Muscle layer of colon (tissue), 2 donors: ENCODE data around the gene SERINC5.
"Not testable (repeated sequence)": the region's sequence is repeated elsewhere in the genome, so short reads cannot be mapped to it uniquely, and the experiment has no call there.

Source experiments
- H3K27ac ChIP-seq: one replicate; pipeline ENCODE4 v1.7.0; 2013; ENCODE audit warnings: low read depth, mild to moderate bottlenecking, low read length, moderate library complexity
- H3K27me3 ChIP-seq, 2 donors: one replicate each; pipeline ENCODE4 v1.7.0; 2013; ENCODE audit warnings: low read length in 2 of 2, mild to moderate bottlenecking in 2 of 2; ENCODE audit not compliant: insufficient read depth in 2 of 2, control insufficient read depth in 1 of 2
- H3K36me3 ChIP-seq: one replicate; pipeline ENCODE4 v1.7.0; 2013; ENCODE audit warnings: mild to moderate bottlenecking, low read length; ENCODE audit not compliant: insufficient read depth
- H3K4me1 ChIP-seq: one replicate; pipeline ENCODE4 v1.7.0; 2013; ENCODE audit warnings: mild to moderate bottlenecking, low read length; ENCODE audit not compliant: insufficient read depth
- H3K4me3 ChIP-seq, 2 donors: one replicate each; pipeline ENCODE4 v1.7.0; 2013; ENCODE audit warnings: low read length in 2 of 2, low read depth in 1 of 2, mild to moderate bottlenecking in 1 of 2, moderate library complexity in 1 of 2
- H3K9ac ChIP-seq: one replicate; pipeline ENCODE4 v1.7.0; 2013; ENCODE audit warnings: low read length
- H3K9me3 ChIP-seq: one replicate; pipeline ENCODE4 v1.7.0; 2013; ENCODE audit warnings: mild to moderate bottlenecking, low read length
- donor health status: abdominal sarcoma.
- donor health status: Adenocarcinoma of cecum.

SERINC5 gene

GRCh38 chr5:80159133-80159815 lies 96.6 kb downstream of the SERINC5 start:
- no peak overlapping the region for H3K4me3 ChIP-seq
- no peaks in the 10 kb centered on the region for H3K9me3 ChIP-seq
- H3K9ac ChIP-seq, result no peak overlapping the region
- no peak overlapping the region for H3K27ac ChIP-seq
- no peaks in the 10 kb centered on the region for H3K27me3 ChIP-seq
- H3K36me3 ChIP-seq, result peaks cover 7% of the 10 kb centered on the region
- no peaks in the 10 kb centered on the region for H3K4me1 ChIP-seq

DNA sequence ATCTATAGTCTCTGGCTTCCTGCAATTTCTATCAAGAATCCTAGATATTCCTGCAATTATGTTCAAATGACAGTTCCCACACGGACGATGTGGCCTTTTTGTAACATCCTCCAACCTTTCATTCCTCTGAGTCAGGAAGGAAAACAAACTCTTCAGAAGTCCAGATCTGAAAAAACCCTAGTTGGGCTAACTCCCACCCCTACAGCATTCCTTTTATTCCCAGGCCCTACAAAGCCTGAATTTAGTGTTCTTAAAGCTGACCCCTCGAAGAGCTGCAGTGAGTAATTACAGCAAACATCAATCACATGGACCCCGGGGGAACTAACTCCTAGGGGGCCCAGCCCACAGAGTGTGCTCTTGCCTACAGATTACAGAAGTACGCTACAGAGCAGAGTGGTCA lies 99.7 kb downstream of the SERINC5 start:
- no peak overlapping the region for H3K4me3 ChIP-seq
- H3K9ac ChIP-seq, result no peak overlapping the region
- H3K27ac ChIP-seq, result no peak overlapping the region
- H3K36me3 ChIP-seq, result no peaks in the 10 kb centered on the region
- peaks cover 6% of the 10 kb centered on the region for H3K4me1 ChIP-seq
- H3K9me3 ChIP-seq, result no peaks in the 10 kb centered on the region
- H3K27me3 ChIP-seq, result no peaks in the 10 kb centered on the region

- peaks cover 7% of the 10 kb centered on the region for H3K36me3 ChIP-seq
- no peak overlapping the region for H3K9ac ChIP-seq
- peaks cover 6% of the 10 kb centered on the region for H3K4me1 ChIP-seq
- no peaks in the 10 kb centered on the region for H3K27me3 ChIP-seq
- no peak overlapping the region for H3K4me3 ChIP-seq
- H3K27ac ChIP-seq, result no peak overlapping the region
- no peaks in the 10 kb centered on the region for H3K9me3 ChIP-seq
These were observed 101.1 kb downstream of the SERINC5 start for GRCh38 chr5:80154749-80155148.

DNA sequence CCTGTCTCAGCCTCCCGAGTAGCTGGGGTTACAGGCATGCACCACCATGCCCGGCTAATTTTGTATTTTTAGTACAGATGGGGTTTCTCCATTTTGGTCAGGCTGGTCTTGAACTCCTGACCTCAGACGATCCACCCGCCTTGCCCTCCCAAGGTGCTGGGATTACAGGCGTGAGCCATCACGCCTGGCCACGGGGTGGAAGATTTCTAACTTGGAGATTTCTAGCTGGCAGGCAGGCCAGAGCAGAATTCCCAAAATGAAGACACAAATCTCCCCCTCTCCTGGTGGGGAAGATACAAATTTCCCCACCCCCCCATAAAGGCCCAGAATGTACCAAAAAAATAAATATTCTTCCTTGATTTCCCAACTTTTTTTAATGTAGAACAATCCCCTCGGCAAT lies 101.6 kb downstream of the SERINC5 start:
- H3K9ac ChIP-seq, H3K9me3 ChIP-seq, H3K27me3 ChIP-seq, H3K27ac ChIP-seq, H3K4me3 ChIP-seq, H3K4me1 ChIP-seq, H3K36me3 ChIP-seq: not testable (repeated sequence)

GRCh38 chr5:80153586-80154126 lies 102.2 kb downstream of the SERINC5 start:
- Histone ChIP-seq H3K9ac (no peak overlapping the region), H3K27ac (no peak overlapping the region), H3K27me3 (no peaks in the 10 kb centered on the region), H3K4me3 (no peak overlapping the region), H3K4me1 (peaks cover 6% of the 10 kb centered on the region), H3K9me3 (no peaks in the 10 kb centered on the region), H3K36me3 (peaks cover 7% of the 10 kb centered on the region)

DNA sequence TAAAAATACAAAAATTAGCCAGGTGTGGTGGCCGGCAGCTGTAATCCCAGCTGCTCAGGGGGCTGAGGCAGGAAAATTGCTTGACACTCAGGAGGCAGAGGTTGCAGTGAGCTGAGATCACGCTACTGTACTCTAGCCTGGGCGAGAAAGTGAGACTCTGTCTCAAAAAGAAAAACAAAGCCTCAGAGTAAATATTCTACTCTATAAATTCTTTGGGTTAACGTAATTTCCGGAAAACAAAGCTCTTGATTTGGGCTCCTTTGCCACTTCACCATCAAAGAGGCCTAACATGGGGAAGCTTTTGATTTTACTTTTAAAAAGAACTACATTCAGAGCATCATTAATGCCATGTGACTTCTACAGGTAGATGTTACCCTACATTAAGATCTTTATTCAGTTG lies 103.1 kb downstream of the SERINC5 start:
- H3K36me3 ChIP-seq, result peaks cover 7% of the 10 kb centered on the region
- no peaks in the 10 kb centered on the region for H3K9me3 ChIP-seq
- no peak overlapping the region for H3K4me3 ChIP-seq
- H3K4me1 ChIP-seq, result peaks cover 6% of the 10 kb centered on the region
- H3K27ac ChIP-seq, result no peak overlapping the region
- no peaks in the 10 kb centered on the region for H3K27me3 ChIP-seq
- no peak overlapping the region for H3K9ac ChIP-seq

DNA sequence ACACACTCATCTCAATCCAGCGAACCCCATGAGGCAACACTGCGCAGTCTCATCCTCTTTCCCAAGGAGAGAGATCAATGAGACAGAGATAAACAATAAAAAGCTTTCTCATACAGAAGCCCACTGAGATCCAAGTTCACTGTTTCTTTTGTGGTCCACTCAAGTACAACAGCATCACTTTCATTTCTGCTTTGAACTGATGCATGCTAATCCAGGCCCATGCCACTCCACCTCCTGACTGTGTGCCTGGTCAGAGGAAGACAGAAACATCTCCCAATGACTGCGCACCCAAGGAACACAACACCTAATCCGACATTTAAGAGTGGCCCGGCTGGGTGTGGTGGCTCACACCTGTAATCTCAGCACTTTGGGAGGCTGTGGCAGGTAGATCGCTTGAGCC lies 104.0 kb downstream of the SERINC5 start:
- no peaks in the 10 kb centered on the region for H3K27me3 ChIP-seq
- H3K27ac ChIP-seq, result no peak overlapping the region
- peaks cover 7% of the 10 kb centered on the region for H3K36me3 ChIP-seq
- no peak overlapping the region for H3K9ac ChIP-seq
- peaks cover 6% of the 10 kb centered on the region for H3K4me1 ChIP-seq
- H3K9me3 ChIP-seq, result no peaks in the 10 kb centered on the region
- no peak overlapping the region for H3K4me3 ChIP-seq

DNA sequence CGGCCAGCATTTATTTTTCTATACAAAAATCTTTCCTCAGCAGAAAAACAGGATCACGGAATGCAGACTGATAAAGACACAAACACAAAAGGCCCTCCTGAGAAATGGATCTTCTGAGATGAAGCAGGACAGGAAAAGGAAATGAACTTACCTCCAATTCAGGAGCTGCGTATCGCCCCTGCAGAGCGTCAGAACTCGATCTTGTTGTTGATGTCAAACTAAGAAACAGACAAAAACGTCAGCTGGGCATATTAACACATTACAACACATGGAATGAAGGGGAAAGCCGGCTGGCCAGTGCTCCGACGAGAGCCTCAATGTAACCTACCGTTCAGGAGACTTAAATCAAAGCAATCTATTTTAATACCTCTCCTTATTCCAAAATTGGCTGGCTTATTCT lies 105.1 kb downstream of the SERINC5 start:
- H3K4me1 ChIP-seq, result peaks cover 6% of the 10 kb centered on the region
- H3K36me3 ChIP-seq, result peaks cover 7% of the 10 kb centered on the region
- H3K9me3 ChIP-seq, result no peaks in the 10 kb centered on the region
- H3K4me3 ChIP-seq, result no peak overlapping the region
- H3K9ac ChIP-seq, result no peak overlapping the region
- no peak overlapping the region for H3K27ac ChIP-seq
- no peaks in the 10 kb centered on the region for H3K27me3 ChIP-seq

GRCh38 chr5:80149161-80149609 lies 106.7 kb downstream of the SERINC5 start:
- Histone ChIP-seq H3K27me3 (no peaks in the 10 kb centered on the region), H3K36me3 (peaks cover 14% of the 10 kb centered on the region), H3K27ac (no peak overlapping the region), H3K9ac (no peak overlapping the region), H3K4me1 (peaks cover 6% of the 10 kb centered on the region), H3K4me3 (no peak overlapping the region), H3K9me3 (no peaks in the 10 kb centered on the region)

DNA sequence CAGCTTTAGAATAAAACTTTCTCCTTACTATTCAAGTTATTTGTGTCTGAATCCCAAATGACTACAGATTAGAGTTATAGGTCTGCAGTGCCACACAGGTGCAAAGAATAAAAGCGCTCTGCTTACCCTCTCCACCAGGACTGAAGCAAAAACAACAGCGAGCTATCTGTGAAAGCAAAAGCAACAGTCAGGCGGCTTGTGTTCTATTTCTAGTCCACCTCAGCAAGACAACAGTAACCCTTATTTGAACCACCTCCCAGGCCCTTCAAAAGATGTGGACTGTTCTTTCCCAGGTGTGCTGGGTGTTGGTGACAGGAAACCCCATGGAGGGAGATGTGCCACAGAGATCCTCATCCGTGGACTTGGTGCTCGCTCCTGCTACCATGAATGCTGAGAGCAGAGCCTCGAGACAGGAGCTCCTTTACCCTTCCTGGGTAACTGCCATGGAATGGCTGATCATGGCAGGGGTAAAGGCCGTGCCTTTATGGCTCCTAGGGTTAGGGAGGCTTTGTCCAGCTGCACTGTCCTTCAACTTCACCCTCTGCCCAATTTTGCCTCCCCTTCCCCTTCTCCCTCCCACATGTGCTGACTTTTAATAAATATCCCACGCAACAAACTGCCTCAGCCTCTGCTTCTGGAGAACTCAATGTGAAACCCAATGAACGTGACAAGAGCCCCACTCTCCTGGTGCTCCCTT lies 108.6 kb downstream of the SERINC5 start:
- Histone ChIP-seq H3K27ac (no peak overlapping the region), H3K36me3 (peaks cover 14% of the 10 kb centered on the region), H3K4me3 (no peak overlapping the region), H3K4me1 (peaks cover 13% of the 10 kb centered on the region), H3K9ac (no peak overlapping the region), H3K27me3 (no peaks in the 10 kb centered on the region), H3K9me3 (no peaks in the 10 kb centered on the region)

- H3K4me3 ChIP-seq, result no peak overlapping the region
These were observed 109.8 kb downstream of the SERINC5 start for GRCh38 chr5:80146046-80146445.

More at GRCh38 chr5:80146046-80146445, 109.8 kb downstream of the SERINC5 start:
- Histone ChIP-seq H3K4me1 (peaks cover 25% of the 10 kb centered on the region), H3K9ac (no peak overlapping the region), H3K36me3 (peaks cover 14% of the 10 kb centered on the region), H3K9me3 (no peaks in the 10 kb centered on the region), H3K27me3 (no peaks in the 10 kb centered on the region), H3K27ac (no peak overlapping the region)
